ENCODE measurements around the gene SLC38A8.

Gene SLC38A8

GRCh38 chr16:84048270-84048669 lies 5.7 kb upstream of the SLC38A8 start:
- H3K27me3 ChIP-seq (ENCODE audit: low read depth, low read length) = peaks cover 4% of the 10 kb centered on the region
- H3K4me3 ChIP-seq (ENCODE audit: low read depth in 1 of 2, low read length in 2 of 2) = no peak overlapping the region
- H3K36me3 ChIP-seq (ENCODE audit: control insufficient read depth in 1 of 2, insufficient read depth in 2 of 2, low read length in 2 of 2) = peaks cover 3 to 35% of the 10 kb centered on the region in 2 donors
- H3K9me3 ChIP-seq (ENCODE audit: control insufficient read depth in 1 of 2, low read length in 2 of 2) = no peaks in the 10 kb centered on the region
- no peaks in the 10 kb centered on the region for H3K4me1 ChIP-seq (ENCODE audit: control insufficient read depth in 1 of 2, insufficient read depth in 2 of 2, low read length in 2 of 2)
- H3K27ac ChIP-seq (ENCODE audit: low read length) = no peak overlapping the region

GRCh38 chr16:84047626-84048025 lies 5.0 kb upstream of the SLC38A8 start:
- Histone ChIP-seq H3K9me3 (ENCODE audit: control insufficient read depth in 1 of 2, low read length in 2 of 2) (no peaks in the 10 kb centered on the region), H3K4me3 (ENCODE audit: low read depth in 1 of 2, low read length in 2 of 2) (no peak overlapping the region), H3K36me3 (ENCODE audit: control insufficient read depth in 1 of 2, insufficient read depth in 2 of 2, low read length in 2 of 2) (peaks cover 0 to 29% of the 10 kb centered on the region in 2 donors), H3K4me1 (ENCODE audit: control insufficient read depth in 1 of 2, insufficient read depth in 2 of 2, low read length in 2 of 2) (no peaks in the 10 kb centered on the region), H3K27ac (ENCODE audit: low read length) (no peak overlapping the region), H3K27me3 (ENCODE audit: low read depth, low read length) (peaks cover 4% of the 10 kb centered on the region)

GRCh38 chr16:84047206-84047605 lies 4.6 kb upstream of the SLC38A8 start:
- no peak overlapping the region for H3K4me3 ChIP-seq (ENCODE audit: low read depth in 1 of 2, low read length in 2 of 2)
- peaks cover 4% of the 10 kb centered on the region for H3K27me3 ChIP-seq (ENCODE audit: low read depth, low read length)
- peaks cover 0 to 24% of the 10 kb centered on the region in 2 donors for H3K36me3 ChIP-seq (ENCODE audit: control insufficient read depth in 1 of 2, insufficient read depth in 2 of 2, low read length in 2 of 2)
- no peaks in the 10 kb centered on the region for H3K9me3 ChIP-seq (ENCODE audit: control insufficient read depth in 1 of 2, low read length in 2 of 2)
- H3K4me1 ChIP-seq (ENCODE audit: control insufficient read depth in 1 of 2, insufficient read depth in 2 of 2, low read length in 2 of 2) = no peaks in the 10 kb centered on the region
- no peak overlapping the region for H3K27ac ChIP-seq (ENCODE audit: low read length)

DNA sequence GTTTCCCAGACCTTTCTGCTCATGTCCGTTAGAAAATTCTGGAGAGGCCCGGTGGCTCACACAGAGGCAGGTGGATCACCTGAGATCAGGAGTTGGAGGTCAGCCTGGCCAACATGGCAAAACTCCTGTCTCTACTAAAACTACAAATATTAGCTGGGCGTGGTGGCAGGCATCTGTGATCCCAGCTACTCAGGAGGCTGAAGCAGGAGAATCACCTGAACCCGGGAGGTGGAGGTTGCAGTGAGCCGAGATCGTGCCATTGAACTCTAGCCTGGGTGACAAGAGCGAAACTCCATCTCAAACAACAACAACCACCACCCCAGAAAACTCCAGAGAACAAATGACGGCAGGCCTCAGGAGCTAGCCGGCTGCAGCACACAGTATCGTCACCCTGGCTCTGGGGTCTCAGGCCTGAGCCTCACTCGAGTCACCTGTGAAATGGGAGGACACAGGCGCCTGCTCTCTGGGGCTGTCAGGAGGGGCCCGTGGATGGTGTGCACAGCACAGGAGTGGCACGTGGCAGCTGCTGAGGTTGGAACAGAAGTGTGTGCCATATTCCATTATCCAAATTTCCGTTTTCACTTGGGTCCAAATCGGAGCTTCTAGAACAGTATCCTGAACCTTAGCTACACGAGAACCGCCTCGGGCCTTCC lies 3.3 kb upstream of the SLC38A8 start:
- H3K27ac ChIP-seq (ENCODE audit: low read length) = no peak overlapping the region
- no peaks in the 10 kb centered on the region for H3K4me1 ChIP-seq (ENCODE audit: control insufficient read depth in 1 of 2, insufficient read depth in 2 of 2, low read length in 2 of 2)
- no peak overlapping the region for H3K4me3 ChIP-seq (ENCODE audit: low read depth in 1 of 2, low read length in 2 of 2)
- no peaks in the 10 kb centered on the region for H3K9me3 ChIP-seq (ENCODE audit: control insufficient read depth in 1 of 2, low read length in 2 of 2)
- H3K36me3 ChIP-seq (ENCODE audit: control insufficient read depth in 1 of 2, insufficient read depth in 2 of 2, low read length in 2 of 2) = peaks cover 0 to 21% of the 10 kb centered on the region in 2 donors
- H3K27me3 ChIP-seq (ENCODE audit: low read depth, low read length) = peaks cover 4% of the 10 kb centered on the region

- no peaks in the 10 kb centered on the region for H3K9me3 ChIP-seq (ENCODE audit: control insufficient read depth in 1 of 2, low read length in 2 of 2)
- H3K27ac ChIP-seq (ENCODE audit: low read length) = no peak overlapping the region
- peaks cover 0 to 15% of the 10 kb centered on the region in 2 donors for H3K36me3 ChIP-seq (ENCODE audit: control insufficient read depth in 1 of 2, insufficient read depth in 2 of 2, low read length in 2 of 2)
- no peak overlapping the region for H3K4me3 ChIP-seq (ENCODE audit: low read depth in 1 of 2, low read length in 2 of 2)
- peaks cover 8% of the 10 kb centered on the region for H3K27me3 ChIP-seq (ENCODE audit: low read depth, low read length)
- no peaks in the 10 kb centered on the region for H3K4me1 ChIP-seq (ENCODE audit: control insufficient read depth in 1 of 2, insufficient read depth in 2 of 2, low read length in 2 of 2)
Observed at GRCh38 chr16:84045001-84045817, 2.6 kb upstream of the SLC38A8 start.

DNA sequence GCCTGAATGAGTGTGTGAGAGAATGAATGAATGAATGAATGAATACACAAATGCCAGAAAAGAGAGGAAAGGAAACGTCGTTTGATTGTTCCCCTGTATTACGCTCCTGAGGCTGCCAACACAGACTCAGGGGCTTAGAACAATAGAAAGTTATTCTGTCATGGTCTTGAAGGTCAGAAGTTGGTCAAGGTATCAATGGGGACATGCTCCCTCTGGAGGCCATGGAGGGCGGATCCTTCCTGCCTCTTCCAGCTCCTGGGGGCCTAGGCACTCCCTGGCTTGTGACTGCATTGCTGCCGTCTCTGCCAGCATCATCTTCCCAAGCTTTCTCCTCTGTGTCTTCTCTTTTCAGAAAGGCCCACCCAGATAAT lies 1.5 kb upstream of the SLC38A8 start:
- Histone ChIP-seq H3K27me3 (ENCODE audit: low read depth, low read length) (peaks cover 9% of the 10 kb centered on the region), H3K36me3 (ENCODE audit: control insufficient read depth in 1 of 2, insufficient read depth in 2 of 2, low read length in 2 of 2) (peaks cover 0 to 7% of the 10 kb centered on the region in 2 donors)

GRCh38 chr16:84043486-84044117 lies 1.0 kb upstream of the SLC38A8 start:
- H3K27me3 ChIP-seq (ENCODE audit: low read depth, low read length) = peaks cover 9% of the 10 kb centered on the region
- H3K27ac ChIP-seq (ENCODE audit: low read length) = no peak overlapping the region
- H3K9me3 ChIP-seq (ENCODE audit: control insufficient read depth in 1 of 2, low read length in 2 of 2) = no peaks in the 10 kb centered on the region
- H3K4me3 ChIP-seq (ENCODE audit: low read depth in 1 of 2, low read length in 2 of 2) = no peak overlapping the region
- no peaks in the 10 kb centered on the region for H3K4me1 ChIP-seq (ENCODE audit: control insufficient read depth in 1 of 2, insufficient read depth in 2 of 2, low read length in 2 of 2)
- H3K36me3 ChIP-seq (ENCODE audit: control insufficient read depth in 1 of 2, insufficient read depth in 2 of 2, low read length in 2 of 2) = peaks cover 0 to 7% of the 10 kb centered on the region in 2 donors

More for the DNA sequence above, 1.5 kb upstream of the SLC38A8 start:
- Histone ChIP-seq H3K27ac (ENCODE audit: low read length) (no peak overlapping the region), H3K4me3 (ENCODE audit: low read depth in 1 of 2, low read length in 2 of 2) (no peak overlapping the region), H3K9me3 (ENCODE audit: control insufficient read depth in 1 of 2, low read length in 2 of 2) (no peaks in the 10 kb centered on the region), H3K4me1 (ENCODE audit: control insufficient read depth in 1 of 2, insufficient read depth in 2 of 2, low read length in 2 of 2) (no peaks in the 10 kb centered on the region)

DNA sequence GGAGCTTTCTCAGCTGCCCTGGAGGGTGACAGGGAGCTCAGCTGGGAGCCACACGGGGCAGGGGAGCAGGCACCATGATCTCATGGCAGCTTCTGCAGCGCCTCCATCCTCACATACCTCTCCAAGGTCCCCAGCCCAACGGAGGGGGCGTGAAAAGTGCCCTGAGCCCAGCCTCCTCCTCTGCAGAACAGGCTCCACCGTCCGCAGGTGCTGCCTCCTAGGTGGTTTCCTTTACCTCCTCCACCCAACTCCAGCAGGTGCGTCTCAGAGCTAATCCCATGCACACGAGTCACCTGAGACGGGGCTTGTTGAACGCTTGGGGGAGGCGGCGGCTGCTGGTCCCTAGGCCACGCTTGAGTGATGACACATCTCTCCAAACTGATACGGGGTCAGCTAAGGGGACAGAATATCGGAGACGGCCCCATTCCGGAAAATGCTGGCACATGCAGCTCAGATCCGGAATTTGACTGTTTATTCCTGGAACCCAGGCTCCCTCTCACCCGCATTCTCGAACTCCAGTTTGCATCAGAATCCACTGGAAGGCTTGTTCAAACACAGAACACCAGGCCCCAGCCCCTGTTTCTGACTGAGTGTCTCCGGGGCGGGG lies 387 bp upstream of the SLC38A8 start:
- Histone ChIP-seq H3K36me3 (ENCODE audit: control insufficient read depth in 1 of 2, insufficient read depth in 2 of 2, low read length in 2 of 2) (peaks cover 0 to 7% of the 10 kb centered on the region in 2 donors), H3K27ac (ENCODE audit: low read length) (no peak overlapping the region), H3K9me3 (ENCODE audit: control insufficient read depth in 1 of 2, low read length in 2 of 2) (no peaks in the 10 kb centered on the region), H3K27me3 (ENCODE audit: low read depth, low read length) (peaks cover 9% of the 10 kb centered on the region), H3K4me1 (ENCODE audit: control insufficient read depth in 1 of 2, insufficient read depth in 2 of 2, low read length in 2 of 2) (no peaks in the 10 kb centered on the region), H3K4me3 (ENCODE audit: low read depth in 1 of 2, low read length in 2 of 2) (no peak overlapping the region)

- Histone ChIP-seq H3K27ac (ENCODE audit: low read length) (no peak overlapping the region), H3K27me3 (ENCODE audit: low read depth, low read length) (peaks cover 9% of the 10 kb centered on the region), H3K4me3 (ENCODE audit: low read depth in 1 of 2, low read length in 2 of 2) (no peak overlapping the region)
Observed at GRCh38 chr16:84041881-84042280, 714 bp downstream of the SLC38A8 start.

GRCh38 chr16:84040823-84041820 lies 1.5 kb downstream of the SLC38A8 start:
- H3K36me3 ChIP-seq (ENCODE audit: control insufficient read depth in 1 of 2, insufficient read depth in 2 of 2, low read length in 2 of 2) = no peaks in the 10 kb centered on the region
- H3K27me3 ChIP-seq (ENCODE audit: low read depth, low read length) = peaks cover 9% of the 10 kb centered on the region
- H3K9me3 ChIP-seq (ENCODE audit: control insufficient read depth in 1 of 2, low read length in 2 of 2) = no peaks in the 10 kb centered on the region
- no peaks in the 10 kb centered on the region for H3K4me1 ChIP-seq (ENCODE audit: control insufficient read depth in 1 of 2, insufficient read depth in 2 of 2, low read length in 2 of 2)
- no peak overlapping the region for H3K4me3 ChIP-seq (ENCODE audit: low read depth in 1 of 2, low read length in 2 of 2)
- no peak overlapping the region for H3K27ac ChIP-seq (ENCODE audit: low read length)

More at GRCh38 chr16:84041881-84042280, 714 bp downstream of the SLC38A8 start:
- no peaks in the 10 kb centered on the region for H3K4me1 ChIP-seq (ENCODE audit: control insufficient read depth in 1 of 2, insufficient read depth in 2 of 2, low read length in 2 of 2)
- H3K36me3 ChIP-seq (ENCODE audit: control insufficient read depth in 1 of 2, insufficient read depth in 2 of 2, low read length in 2 of 2) = no peaks in the 10 kb centered on the region
- H3K9me3 ChIP-seq (ENCODE audit: control insufficient read depth in 1 of 2, low read length in 2 of 2) = no peaks in the 10 kb centered on the region
